ENCODE results near the gene PRC1.

The PRC1 gene

GRCh38 chr15:90959894-90960293 is 34.4 kb downstream of the PRC1 start:
- no peak for DNase-seq (ENCODE audit: extremely low read depth, low read depth)

DNA sequence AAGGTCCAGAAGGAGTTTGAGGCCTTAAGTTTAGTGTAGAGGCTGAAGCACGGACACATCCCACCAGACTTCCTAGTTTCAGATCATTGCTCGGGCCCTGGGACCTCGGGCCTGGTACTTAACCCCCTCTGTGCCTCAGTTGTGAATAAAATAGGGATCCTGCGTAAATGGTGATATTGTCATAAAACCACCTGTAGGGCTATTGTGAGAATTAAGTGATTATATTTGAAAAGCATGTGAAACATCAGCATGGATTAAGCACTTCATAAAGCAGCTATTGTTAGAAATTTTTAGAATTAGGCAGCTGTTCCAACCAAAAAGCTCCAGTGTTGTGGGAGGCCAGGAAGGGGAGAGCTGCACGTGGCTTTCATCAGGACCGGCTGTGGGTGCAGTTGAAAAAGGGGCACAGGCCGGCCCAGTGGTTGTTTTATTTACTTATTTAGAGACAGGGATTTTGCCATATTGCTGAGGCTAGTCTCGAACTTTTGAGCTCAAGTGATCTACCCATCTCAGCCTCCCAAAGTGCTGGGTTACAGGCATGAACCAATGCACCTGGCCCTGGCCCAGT is 35.2 kb downstream of the PRC1 start:
- TF ChIP-seq, protein P1, sequence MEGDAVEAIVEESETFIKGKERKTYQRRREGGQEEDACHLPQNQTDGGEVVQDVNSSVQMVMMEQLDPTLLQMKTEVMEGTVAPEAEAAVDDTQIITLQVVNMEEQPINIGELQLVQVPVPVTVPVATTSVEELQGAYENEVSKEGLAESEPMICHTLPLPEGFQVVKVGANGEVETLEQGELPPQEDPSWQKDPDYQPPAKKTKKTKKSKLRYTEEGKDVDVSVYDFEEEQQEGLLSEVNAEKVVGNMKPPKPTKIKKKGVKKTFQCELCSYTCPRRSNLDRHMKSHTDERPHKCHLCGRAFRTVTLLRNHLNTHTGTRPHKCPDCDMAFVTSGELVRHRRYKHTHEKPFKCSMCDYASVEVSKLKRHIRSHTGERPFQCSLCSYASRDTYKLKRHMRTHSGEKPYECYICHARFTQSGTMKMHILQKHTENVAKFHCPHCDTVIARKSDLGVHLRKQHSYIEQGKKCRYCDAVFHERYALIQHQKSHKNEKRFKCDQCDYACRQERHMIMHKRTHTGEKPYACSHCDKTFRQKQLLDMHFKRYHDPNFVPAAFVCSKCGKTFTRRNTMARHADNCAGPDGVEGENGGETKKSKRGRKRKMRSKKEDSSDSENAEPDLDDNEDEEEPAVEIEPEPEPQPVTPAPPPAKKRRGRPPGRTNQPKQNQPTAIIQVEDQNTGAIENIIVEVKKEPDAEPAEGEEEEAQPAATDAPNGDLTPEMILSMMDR (IDR thresholded peaks at IDR 0.05; ENCODE audit: low read depth, low read length) = no peak
- DNase-seq (ENCODE audit: extremely low read depth, low read depth) = no peak

More at GRCh38 chr15:90959894-90960293, 34.4 kb downstream of the PRC1 start:
- TF ChIP-seq, protein P1 (IDR thresholded peaks at IDR 0.05; ENCODE audit: low read depth, low read length) = no peak

- TF ChIP-seq, protein P1 (IDR thresholded peaks at IDR 0.05; ENCODE audit: low read depth, low read length) = no peak
- no peak for DNase-seq (ENCODE audit: extremely low read depth, low read depth)
Observed at GRCh38 chr15:90957791-90958190, 36.5 kb downstream of the PRC1 start.

DNA sequence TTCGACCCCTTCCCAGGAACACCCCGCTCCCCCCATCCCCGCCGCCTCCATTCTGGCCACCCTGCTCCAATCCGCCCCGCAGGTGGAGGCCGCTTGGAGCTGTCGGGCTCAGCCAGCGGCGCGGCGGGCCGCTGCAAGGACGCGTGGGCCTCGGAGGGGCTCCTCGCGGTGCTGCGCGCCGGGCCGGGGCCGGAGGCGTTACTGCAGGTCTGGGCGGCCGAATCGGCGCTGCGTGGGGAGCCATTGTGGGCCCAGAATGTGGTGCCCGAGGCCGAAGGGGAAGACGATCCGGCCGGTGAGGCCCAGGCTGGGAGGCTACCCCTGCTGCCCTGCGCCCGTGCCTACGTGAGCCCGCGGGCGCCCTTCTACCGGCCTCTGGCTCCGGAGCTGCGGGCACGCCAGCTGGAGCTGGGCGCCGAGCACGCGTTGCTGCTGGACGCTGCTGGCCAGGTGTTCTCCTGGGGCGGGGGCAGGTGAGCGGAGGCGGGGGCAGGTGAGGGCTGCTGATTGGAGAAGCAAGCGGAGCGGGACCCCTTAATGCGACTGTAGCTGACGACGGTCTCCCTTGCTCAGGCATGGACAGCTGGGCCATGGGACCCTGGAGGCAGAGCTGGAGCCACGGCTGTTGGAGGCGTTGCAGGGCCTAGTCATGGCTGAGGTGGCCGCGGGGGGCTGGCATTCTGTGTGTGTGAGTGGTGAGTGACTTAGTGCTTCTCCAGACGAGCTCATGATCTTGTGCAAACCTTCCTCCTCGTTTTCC is 37.1 kb downstream of the PRC1 start:
- no peak for DNase-seq (ENCODE audit: extremely low read depth, low read depth)
- TF ChIP-seq, protein P1 (IDR thresholded peaks at IDR 0.05; ENCODE audit: low read depth, low read length) = no peak

- no peak for DNase-seq (ENCODE audit: extremely low read depth, low read depth)
- TF ChIP-seq, protein P1 (IDR thresholded peaks at IDR 0.05; ENCODE audit: low read depth, low read length) = peak; percentile 65
Observed at GRCh38 chr15:90956274-90957030, 37.9 kb downstream of the PRC1 start.

DNA sequence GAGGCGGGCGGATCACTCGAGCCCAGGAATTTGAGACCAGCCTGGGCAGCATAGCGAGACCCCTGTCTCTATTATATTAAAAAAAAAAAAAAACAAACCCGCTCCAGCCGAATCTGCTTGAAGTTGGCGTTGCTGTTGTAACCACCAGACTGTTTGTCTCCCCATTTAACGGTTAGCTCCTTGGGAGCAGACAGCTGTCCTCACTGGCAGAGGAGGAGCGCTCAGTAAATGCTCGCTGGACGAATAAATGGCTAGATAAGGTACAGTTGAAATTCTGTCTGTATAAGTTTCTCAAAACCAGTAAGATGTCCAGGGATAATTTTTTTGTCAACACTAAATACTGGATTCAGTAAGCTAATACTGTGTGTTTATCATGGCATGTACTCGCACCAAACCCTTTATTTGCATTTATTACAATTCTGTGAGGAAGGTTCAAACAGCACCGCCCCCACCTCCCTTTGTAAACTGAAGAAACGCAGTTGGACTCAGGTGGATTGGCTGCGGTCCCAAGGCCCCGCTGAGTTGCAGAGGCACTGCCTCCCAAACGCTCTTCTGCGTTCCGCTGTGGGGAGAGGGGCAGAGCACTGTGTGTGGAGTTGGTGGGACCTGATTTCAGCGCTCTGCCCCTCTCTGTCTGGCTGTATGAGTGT is 38.6 kb downstream of the PRC1 start:
- TF ChIP-seq, protein P1 (IDR thresholded peaks at IDR 0.05; ENCODE audit: low read depth, low read length) = no peak
- no peak for DNase-seq (ENCODE audit: extremely low read depth, low read depth)
